A549 (cell line): ENCODE data around the gene MBP. TPM values are rescaled to one million over a fixed set of nuclear protein-coding genes. Genes with fewer than 3 reads are reported as not detected.

ENCODE experiments used
- ATAC-seq, 2 experiments: fragments of 200-7000 bp in 1 of 2; fragments of >200 bp in 1 of 2; cut with Nextera tagmentation in 1 of 2; cut with Tn5 transposase in 1 of 2; 3 replicates each; pipeline versions ENCODE4 v1.8.0 to v1.9.1; 2018 to 2020; ENCODE audit warnings: mild to moderate bottlenecking in 1 of 2, moderate library complexity in 1 of 2
- CTCF ChIA-PET: fragments of 300-600 bp; sonication (Branson Sonifier 250); formaldehyde crosslinking; extraction: SDS; loops from one replicate; lab custom pipeline; 2021; ENCODE audit warnings: antibody characterized with exemption, inconsistent platforms; lab: Yijun Ruan, JAX
- POLR2A ChIA-PET: fragments of 350-600 bp; formaldehyde crosslinking; extraction: SDS; loops from one replicate; lab custom pipeline; 2021; ENCODE audit warnings: antibody characterized with exemption, inconsistent platforms; lab: Yijun Ruan, JAX
- DNase-seq, 2 experiments: peaks; one replicate each; pipeline versions ENCODE4 v3.0.0 to v3.0.0-alpha.2; 2011 to 2016; ENCODE audit warnings: low read depth in 1 of 2, low spot score in 1 of 2
- FAIRE-seq: peaks from 2 replicates; lab custom pipeline; 2011; peaks lifted over from hg19 to GRCh38; lab: Jason Lieb, UNC
- H3K27ac ChIP-seq, 2 experiments: fragments of >200 bp; sonication (Bioruptor Twin); formaldehyde crosslinking; 3 replicates each; pipeline ENCODE4 v1.5.1; 2016 to 2017
- H3K4me1 ChIP-seq: fragments of >200 bp; sonication (Bioruptor Twin); formaldehyde crosslinking; 3 replicates; pipeline ENCODE4 v1.6.1; 2016
- H3K4me2 ChIP-seq: fragments of >200 bp; sonication (Bioruptor Twin); formaldehyde crosslinking; 3 replicates; pipeline ENCODE4 v1.6.1; 2016
- H3K4me3 ChIP-seq: fragments of >200 bp; sonication (Bioruptor Twin); formaldehyde crosslinking; 3 replicates; pipeline ENCODE4 v1.5.1; 2016
- H3K9me3 ChIP-seq: fragments of >200 bp; sonication (Bioruptor Twin); formaldehyde crosslinking; 3 replicates; pipeline ENCODE4 v1.6.1; 2016
- BHLHE40 ChIP-seq: IDR thresholded peaks from 2 replicates; pipeline ENCODE4 v1.6.1; 2012; ENCODE audit warnings: low read depth, low read length, inconsistent platforms
- CBX2 ChIP-seq: fragments of 200-600 bp; sonication (generic); IDR thresholded peaks from 2 replicates; pipeline ENCODE4 v1.6.1; 2016; ENCODE audit warnings: low read depth, mild to moderate bottlenecking, borderline replicate concordance
- CEBPB ChIP-seq, 2 experiments: fragments of >200 bp in 1 of 2; sonication (Bioruptor Twin) in 1 of 2; formaldehyde crosslinking in 1 of 2; IDR thresholded peaks; 2 replicates each; pipeline ENCODE4 v1.6.1; 2012 to 2016
- CHD2 ChIP-seq: fragments of 150-350 bp; IDR thresholded peaks from 2 replicates; pipeline ENCODE4 v1.6.1; 2014; ENCODE audit warnings: low read length; ENCODE audit not compliant: partially characterized antibody
- CHD4 ChIP-seq: fragments of 200-600 bp; sonication (generic); IDR thresholded peaks from 2 replicates; pipeline ENCODE4 v1.6.1; 2016; ENCODE audit warnings: antibody characterized with exemption, mild to moderate bottlenecking, borderline replicate concordance
- EP300 ChIP-seq, 2 experiments: fragments of >200 bp; sonication (Bioruptor Twin); formaldehyde crosslinking; IDR thresholded peaks; 2 replicates in 1 of 2; 3 replicates in 1 of 2; pipeline ENCODE4 v1.6.1; 2016 to 2017
- FOSB ChIP-seq: fragments of 250-450 bp; sonication (Bioruptor Pico); IDR thresholded peaks from 2 replicates; pipeline ENCODE4 v1.5.0; 2020; ENCODE audit warnings: mild to moderate bottlenecking, moderate library complexity
- FOSL2 ChIP-seq, 2 experiments: fragments of 450-650 bp in 1 of 2; fragments of >200 bp in 1 of 2; sonication (Bioruptor Twin) in 1 of 2; formaldehyde crosslinking; IDR thresholded peaks; 2 replicates each; pipeline versions ENCODE4 v1.5.0 to v1.6.1; 2016 to 2020; ENCODE audit warnings: mild to moderate bottlenecking in 1 of 2, moderate library complexity in 1 of 2
- HDAC2 ChIP-seq: fragments of 200-600 bp; sonication (generic); IDR thresholded peaks from 2 replicates; pipeline ENCODE4 v1.6.1; 2016
- HEYL ChIP-seq: fragments of 250-450 bp; sonication (Bioruptor Pico); IDR thresholded peaks from 2 replicates; pipeline ENCODE4 v1.8.0; 2021; ENCODE audit warnings: mild to moderate bottlenecking, moderate library complexity
- HOXA7 ChIP-seq: fragments of 250-450 bp; sonication (Bioruptor Pico); IDR thresholded peaks from 2 replicates; pipeline ENCODE4 v1.5.0; 2020; ENCODE audit warnings: mild to moderate bottlenecking, moderate library complexity
- JUN ChIP-seq, 2 experiments: fragments of >200 bp; sonication (Bioruptor Twin); formaldehyde crosslinking; IDR thresholded peaks; 2 replicates in 1 of 2; 3 replicates in 1 of 2; pipeline ENCODE4 v1.6.1; 2016 to 2017
- KDM5A ChIP-seq: fragments of 200-600 bp; sonication (generic); IDR thresholded peaks from 2 replicates; pipeline ENCODE4 v1.6.1; 2016; ENCODE audit warnings: antibody characterized with exemption, mild to moderate bottlenecking
- NPAS2 ChIP-seq: fragments of 250-450 bp; sonication (Bioruptor Pico); IDR thresholded peaks from 2 replicates; pipeline ENCODE4 v1.8.0; 2022; ENCODE audit warnings: mild to moderate bottlenecking, moderate library complexity, borderline replicate concordance
- PHF8 ChIP-seq: fragments of 200-600 bp; sonication (generic); IDR thresholded peaks from 2 replicates; pipeline ENCODE4 v1.6.1; 2016; ENCODE audit warnings: low read depth, mild to moderate bottlenecking, antibody characterized with exemption, moderate library complexity, borderline replicate concordance
- POLR2AphosphoS2 ChIP-seq: conservative IDR thresholded peaks from 2 replicates; pipeline ENCODE4 v1.6.1; 2012; ENCODE audit warnings: low read length, improper control_type of control experiment, inconsistent platforms
- RAD21 ChIP-seq, 2 experiments: fragments of >200 bp in 1 of 2; sonication (Bioruptor Twin) in 1 of 2; formaldehyde crosslinking in 1 of 2; IDR thresholded peaks in 1 of 2; conservative IDR thresholded peaks in 1 of 2; 2 replicates in 1 of 2; 3 replicates in 1 of 2; pipeline ENCODE4 v1.6.1; 2012 to 2018; ENCODE audit warnings: inconsistent platforms in 1 of 2
- TP53 ChIP-seq: fragments of 250-450 bp; sonication (Bioruptor Pico); IDR thresholded peaks from 2 replicates; pipeline ENCODE4 v1.5.0; 2021; ENCODE audit warnings: mild to moderate bottlenecking, moderate library complexity
- ZFP36 ChIP-seq: fragments of 450-650 bp; IDR thresholded peaks from 2 replicates; pipeline ENCODE4 v1.6.1; 2014; ENCODE audit warnings: borderline replicate concordance; ENCODE audit not compliant: partially characterized antibody
- WGBS: methylation state at CpG from one replicate; pipeline ENCODE4 v1.1.6; 2017; ENCODE audit errors: missing lambda C conversion rate; 5-methylcytosine and 5-hydroxymethylcytosine counted together
- polyA plus RNA-seq, 4 experiments: library from polyadenylated mRNA; depleted of rRNA in 3 of 4; stranded (reverse); fragments of >200 nt; fragmentation: RNase III in 1 of 4; extraction: RNeasy Plus Mini Kit Qiagen cat#74134 plus additional on column Dnase treatment in 1 of 4; gene quantifications; 2 replicates in 3 of 4; 3 replicates in 1 of 4; pipeline ENCODE4 v1.2.3, GENCODE V29; 2011 to 2017
- TF ChIP-seq, protein P1 (sequence below): fragments of >200 bp; sonication (Bioruptor Twin); formaldehyde crosslinking; IDR thresholded peaks from 2 replicates; pipeline ENCODE4 v1.6.1; 2016
- TF ChIP-seq, protein P2 (sequence below): IDR thresholded peaks from 2 replicates; pipeline ENCODE4 v1.6.1; 2012
- TF ChIP-seq, protein P3 (sequence below): fragments of 200-600 bp; sonication (generic); IDR thresholded peaks from 2 replicates; pipeline ENCODE4 v1.6.1; 2016; ENCODE audit warnings: antibody characterized with exemption, mild to moderate bottlenecking, moderate library complexity
- TF ChIP-seq, protein P4 (sequence below): fragments of 250-450 bp; sonication (Bioruptor Pico); IDR thresholded peaks from 2 replicates; pipeline ENCODE4 v1.5.0; 2021; ENCODE audit warnings: mild to moderate bottlenecking, moderate library complexity, borderline replicate concordance

The MBP gene
- polyA plus RNA-seq, 2 of the 4 experiments (the other 2 are of a cell fraction) = 8.6 to 33.1 TPM

DNA sequence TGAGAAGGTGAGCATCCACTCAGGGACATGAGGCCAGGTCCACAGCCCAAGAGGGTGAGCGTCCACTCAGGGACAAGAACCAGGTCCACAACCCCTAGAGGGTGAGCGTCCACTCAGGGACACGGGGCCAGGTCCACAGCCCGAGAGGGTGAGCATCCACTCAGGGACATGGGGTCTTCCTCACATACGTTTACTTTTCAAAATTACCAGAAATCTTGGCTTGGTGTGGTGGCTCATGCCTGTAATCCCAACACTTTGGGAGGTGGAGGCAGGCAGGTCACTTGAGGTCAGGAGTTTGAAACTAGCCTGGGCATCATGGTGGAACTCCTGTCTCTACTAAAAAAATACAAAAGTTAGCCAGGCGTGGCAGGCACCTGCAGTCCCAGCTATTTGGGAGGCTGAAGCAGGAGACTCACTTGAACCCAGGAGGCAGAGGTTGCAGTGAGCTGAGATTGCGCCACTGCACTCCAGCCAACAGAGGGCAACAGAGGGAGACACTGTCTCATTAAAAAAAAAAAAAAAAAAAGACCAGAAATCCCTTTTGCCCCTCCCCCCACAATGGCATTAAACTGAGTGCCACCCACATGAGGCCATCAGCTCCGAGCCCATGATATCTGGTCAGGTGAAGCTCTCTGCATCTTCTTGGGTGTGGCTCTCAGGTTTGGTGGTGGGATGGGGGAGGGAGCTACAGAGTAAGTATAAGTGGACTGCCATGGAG lies 9.0 kb upstream of the MBP start:
- WGBS = 73% methylated on average over 8 of the region's 8 CpGs
- FAIRE-seq = no peak
- no peak for DNase-seq
- no peak for ATAC-seq
- ChIA-PET POLR2A (no interaction called here), CTCF (no interaction called here)
- TF ChIP-seq HDAC2 (no peak), EP300 (IDR thresholded peaks at IDR 0.05) (no peak), TP53 (CRISPR knock-in tag) (no peak), KDM5A (no peak), POLR2AphosphoS2 (no peak), JUN (IDR thresholded peaks at IDR 0.05) (no peak), PHF8 (no peak), FOSL2 (IDR thresholded peaks at IDR 0.05) (no peak), FOSL2 (CRISPR knock-in tag; IDR thresholded peaks at IDR 0.05) (no peak), BHLHE40 (no peak), ZFP36 (no peak), CHD2 (no peak), HOXA7 (CRISPR knock-in tag) (no peak)
- TF ChIP-seq, protein P1, sequence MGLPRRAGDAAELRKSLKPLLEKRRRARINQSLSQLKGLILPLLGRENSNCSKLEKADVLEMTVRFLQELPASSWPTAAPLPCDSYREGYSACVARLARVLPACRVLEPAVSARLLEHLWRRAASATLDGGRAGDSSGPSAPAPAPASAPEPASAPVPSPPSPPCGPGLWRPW = no peak
- TF ChIP-seq, protein P2, sequence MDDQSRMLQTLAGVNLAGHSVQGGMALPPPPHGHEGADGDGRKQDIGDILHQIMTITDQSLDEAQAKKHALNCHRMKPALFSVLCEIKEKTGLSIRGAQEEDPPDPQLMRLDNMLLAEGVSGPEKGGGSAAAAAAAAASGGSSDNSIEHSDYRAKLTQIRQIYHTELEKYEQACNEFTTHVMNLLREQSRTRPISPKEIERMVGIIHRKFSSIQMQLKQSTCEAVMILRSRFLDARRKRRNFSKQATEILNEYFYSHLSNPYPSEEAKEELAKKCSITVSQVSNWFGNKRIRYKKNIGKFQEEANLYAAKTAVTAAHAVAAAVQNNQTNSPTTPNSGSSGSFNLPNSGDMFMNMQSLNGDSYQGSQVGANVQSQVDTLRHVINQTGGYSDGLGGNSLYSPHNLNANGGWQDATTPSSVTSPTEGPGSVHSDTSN = no peak
- TF ChIP-seq, protein P3, sequence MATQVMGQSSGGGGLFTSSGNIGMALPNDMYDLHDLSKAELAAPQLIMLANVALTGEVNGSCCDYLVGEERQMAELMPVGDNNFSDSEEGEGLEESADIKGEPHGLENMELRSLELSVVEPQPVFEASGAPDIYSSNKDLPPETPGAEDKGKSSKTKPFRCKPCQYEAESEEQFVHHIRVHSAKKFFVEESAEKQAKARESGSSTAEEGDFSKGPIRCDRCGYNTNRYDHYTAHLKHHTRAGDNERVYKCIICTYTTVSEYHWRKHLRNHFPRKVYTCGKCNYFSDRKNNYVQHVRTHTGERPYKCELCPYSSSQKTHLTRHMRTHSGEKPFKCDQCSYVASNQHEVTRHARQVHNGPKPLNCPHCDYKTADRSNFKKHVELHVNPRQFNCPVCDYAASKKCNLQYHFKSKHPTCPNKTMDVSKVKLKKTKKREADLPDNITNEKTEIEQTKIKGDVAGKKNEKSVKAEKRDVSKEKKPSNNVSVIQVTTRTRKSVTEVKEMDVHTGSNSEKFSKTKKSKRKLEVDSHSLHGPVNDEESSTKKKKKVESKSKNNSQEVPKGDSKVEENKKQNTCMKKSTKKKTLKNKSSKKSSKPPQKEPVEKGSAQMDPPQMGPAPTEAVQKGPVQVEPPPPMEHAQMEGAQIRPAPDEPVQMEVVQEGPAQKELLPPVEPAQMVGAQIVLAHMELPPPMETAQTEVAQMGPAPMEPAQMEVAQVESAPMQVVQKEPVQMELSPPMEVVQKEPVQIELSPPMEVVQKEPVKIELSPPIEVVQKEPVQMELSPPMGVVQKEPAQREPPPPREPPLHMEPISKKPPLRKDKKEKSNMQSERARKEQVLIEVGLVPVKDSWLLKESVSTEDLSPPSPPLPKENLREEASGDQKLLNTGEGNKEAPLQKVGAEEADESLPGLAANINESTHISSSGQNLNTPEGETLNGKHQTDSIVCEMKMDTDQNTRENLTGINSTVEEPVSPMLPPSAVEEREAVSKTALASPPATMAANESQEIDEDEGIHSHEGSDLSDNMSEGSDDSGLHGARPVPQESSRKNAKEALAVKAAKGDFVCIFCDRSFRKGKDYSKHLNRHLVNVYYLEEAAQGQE = no peak
- TF ChIP-seq, protein P4, sequence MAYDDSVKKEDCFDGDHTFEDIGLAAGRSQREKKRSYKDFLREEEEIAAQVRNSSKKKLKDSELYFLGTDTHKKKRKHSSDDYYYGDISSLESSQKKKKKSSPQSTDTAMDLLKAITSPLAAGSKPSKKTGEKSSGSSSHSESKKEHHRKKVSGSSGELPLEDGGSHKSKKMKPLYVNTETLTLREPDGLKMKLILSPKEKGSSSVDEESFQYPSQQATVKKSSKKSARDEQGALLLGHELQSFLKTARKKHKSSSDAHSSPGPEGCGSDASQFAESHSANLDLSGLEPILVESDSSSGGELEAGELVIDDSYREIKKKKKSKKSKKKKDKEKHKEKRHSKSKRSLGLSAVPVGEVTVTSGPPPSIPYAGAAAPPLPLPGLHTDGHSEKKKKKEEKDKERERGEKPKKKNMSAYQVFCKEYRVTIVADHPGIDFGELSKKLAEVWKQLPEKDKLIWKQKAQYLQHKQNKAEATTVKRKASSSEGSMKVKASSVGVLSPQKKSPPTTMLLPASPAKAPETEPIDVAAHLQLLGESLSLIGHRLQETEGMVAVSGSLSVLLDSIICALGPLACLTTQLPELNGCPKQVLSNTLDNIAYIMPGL (CRISPR knock-in tag) = no peak
- Histone ChIP-seq H3K4me1 (no peaks in the 10 kb centered on the region), H3K4me2 (no peak overlapping the region), H3K27ac (no peak overlapping the region), H3K4me3 (no peak overlapping the region), H3K9me3 (peaks cover 7% of the 10 kb centered on the region; the same call in 1 of the 3 replicates)

DNA sequence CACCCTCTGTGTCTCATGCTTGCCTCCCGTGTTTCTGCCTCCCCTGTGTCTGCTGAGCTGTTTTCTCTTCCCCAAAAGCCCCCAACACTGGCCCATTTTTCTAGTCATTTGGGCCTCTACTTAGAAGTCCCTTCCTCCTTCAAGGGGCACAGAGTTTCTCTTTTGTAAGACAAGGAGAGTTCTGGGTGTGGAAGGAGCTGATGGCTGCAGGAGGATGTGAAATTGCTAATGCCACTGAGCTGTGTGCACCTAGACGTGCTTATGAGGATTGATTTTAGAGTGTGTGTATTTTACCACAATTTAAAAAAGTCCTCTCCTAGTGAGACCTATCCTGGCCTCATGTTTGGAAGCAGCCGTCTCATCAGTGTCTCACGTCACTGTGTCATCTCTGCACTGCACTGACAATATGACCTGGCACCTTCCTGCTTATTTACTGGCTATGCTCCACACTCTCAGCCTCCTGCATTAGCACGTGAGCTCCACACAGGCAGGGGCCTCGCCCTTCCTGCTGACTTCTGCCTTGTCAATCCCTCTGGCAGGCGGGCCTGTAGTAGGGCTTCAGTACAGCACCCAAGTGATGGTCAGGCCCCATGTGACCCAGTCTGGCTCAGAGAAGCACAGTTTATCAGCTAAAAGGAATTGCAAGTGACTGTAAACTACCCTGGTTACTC lies 8.0 kb upstream of the MBP start:
- 80% methylated on average over 7 of the region's 7 CpGs for WGBS
- TF ChIP-seq BHLHE40 (no peak), EP300 (IDR thresholded peaks at IDR 0.05) (no peak), CEBPB (IDR thresholded peaks at IDR 0.05) (no peak), RAD21 (conservative IDR thresholded peaks at IDR 0.05 in 1 of 2, IDR thresholded peaks at IDR 0.05 in 1 of 2) (no peak), HEYL (CRISPR knock-in tag) (no peak), HDAC2 (no peak), CHD4 (no peak), FOSB (CRISPR knock-in tag) (no peak), NPAS2 (CRISPR knock-in tag) (no peak), CBX2 (no peak)
- TF ChIP-seq, protein P4 (CRISPR knock-in tag) = no peak
- POLR2A ChIA-PET = no interaction called here
- peaks cover 7% of the 10 kb centered on the region; the same call in 1 of the 3 replicates for H3K9me3 ChIP-seq
- DNase-seq (no peak), ATAC-seq (no peak), FAIRE-seq (no peak)
- H3K4me3 ChIP-seq = no peak overlapping the region
- H3K4me2 ChIP-seq = no peak overlapping the region
- CTCF ChIA-PET = no interaction called here
- H3K27ac ChIP-seq = no peak overlapping the region
- no peaks in the 10 kb centered on the region for H3K4me1 ChIP-seq
